Right renal cortex interstitium (tissue), 3 donors: ENCODE results near the gene ALB. TPM values are rescaled to one million over a fixed set of nuclear protein-coding genes. Genes with fewer than 3 reads are reported as not detected.

Experiments used
- DNase-seq, 3 donors: peaks; one replicate each; pipeline ENCODE4 v3.0.0-alpha.2; 2013; ENCODE audit warnings: low read depth in 3 of 3, low spot score in 2 of 3
- polyA plus RNA-seq, 3 donors: library from polyadenylated mRNA; unstranded; fragments of 120-200 nt; gene quantifications; one replicate each; pipeline ENCODE4 v1.2.1, GENCODE V29; 2013; ENCODE audit not compliant: insufficient read length in 3 of 3

The ALB gene
- polyA plus RNA-seq, 3 donors: 2.2 to 34.9 (median 19.2) TPM

DNA sequence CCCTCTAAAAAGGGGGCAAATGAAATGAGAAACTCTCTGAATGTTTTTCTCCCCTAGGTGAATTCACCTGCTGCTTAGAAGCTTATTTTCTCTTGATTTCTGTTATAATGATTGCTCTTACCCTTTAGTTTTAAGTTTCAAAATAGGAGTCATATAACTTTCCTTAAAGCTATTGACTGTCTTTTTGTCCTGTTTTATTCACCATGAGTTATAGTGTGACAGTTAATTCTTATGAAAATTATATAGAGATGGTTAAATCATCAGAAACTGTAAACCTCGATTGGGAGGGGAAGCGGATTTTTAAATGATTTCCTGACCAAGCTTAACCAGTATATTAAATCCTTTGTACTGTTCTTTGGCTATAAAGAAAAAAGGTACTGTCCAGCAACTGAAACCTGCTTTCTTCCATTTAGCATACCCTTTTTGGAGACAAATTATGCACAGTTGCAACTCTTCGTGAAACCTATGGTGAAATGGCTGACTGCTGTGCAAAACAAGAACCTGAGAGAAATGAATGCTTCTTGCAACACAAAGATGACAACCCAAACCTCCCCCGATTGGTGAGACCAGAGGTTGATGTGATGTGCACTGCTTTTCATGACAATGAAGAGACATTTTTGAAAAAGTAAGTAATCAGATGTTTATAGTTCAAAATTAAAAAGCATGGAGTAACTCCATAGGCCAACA is 4.2 kb downstream of the ALB start:
- no peak for DNase-seq

DNA sequence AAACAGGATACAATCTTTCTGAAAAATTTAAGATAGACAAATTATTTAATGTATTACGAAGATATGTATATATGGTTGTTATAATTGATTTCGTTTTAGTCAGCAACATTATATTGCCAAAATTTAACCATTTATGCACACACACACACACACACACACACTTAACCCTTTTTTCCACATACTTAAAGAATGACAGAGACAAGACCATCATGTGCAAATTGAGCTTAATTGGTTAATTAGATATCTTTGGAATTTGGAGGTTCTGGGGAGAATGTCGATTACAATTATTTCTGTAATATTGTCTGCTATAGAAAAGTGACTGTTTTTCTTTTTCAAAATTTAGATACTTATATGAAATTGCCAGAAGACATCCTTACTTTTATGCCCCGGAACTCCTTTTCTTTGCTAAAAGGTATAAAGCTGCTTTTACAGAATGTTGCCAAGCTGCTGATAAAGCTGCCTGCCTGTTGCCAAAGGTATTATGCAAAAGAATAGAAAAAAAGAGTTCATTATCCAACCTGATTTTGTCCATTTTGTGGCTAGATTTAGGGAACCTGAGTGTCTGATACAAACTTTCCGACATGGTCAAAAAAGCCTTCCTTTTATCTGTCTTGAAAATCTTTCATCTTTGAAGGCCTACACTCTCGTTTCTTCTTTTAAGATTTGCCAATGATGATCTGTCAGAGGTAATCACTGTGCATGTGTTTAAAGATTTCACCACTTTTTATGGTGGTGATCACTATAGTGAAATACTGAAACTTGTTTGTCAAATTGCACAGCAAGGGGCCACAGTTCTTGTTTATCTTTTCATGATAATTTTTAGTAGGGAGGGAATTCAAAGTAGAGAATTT is 5.2 kb downstream of the ALB start:
- no peak for DNase-seq

DNA sequence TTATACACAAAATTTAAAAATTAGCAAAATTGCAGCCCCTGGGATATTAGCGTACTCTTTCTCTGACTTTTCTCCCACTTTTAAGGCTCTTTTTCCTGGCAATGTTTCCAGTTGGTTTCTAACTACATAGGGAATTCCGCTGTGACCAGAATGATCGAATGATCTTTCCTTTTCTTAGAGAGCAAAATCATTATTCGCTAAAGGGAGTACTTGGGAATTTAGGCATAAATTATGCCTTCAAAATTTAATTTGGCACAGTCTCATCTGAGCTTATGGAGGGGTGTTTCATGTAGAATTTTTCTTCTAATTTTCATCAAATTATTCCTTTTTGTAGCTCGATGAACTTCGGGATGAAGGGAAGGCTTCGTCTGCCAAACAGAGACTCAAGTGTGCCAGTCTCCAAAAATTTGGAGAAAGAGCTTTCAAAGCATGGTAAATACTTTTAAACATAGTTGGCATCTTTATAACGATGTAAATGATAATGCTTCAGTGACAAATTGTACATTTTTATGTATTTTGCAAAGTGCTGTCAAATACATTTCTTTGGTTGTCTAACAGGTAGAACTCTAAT is 6.0 kb downstream of the ALB start:
- DNase-seq: no peak

DNA sequence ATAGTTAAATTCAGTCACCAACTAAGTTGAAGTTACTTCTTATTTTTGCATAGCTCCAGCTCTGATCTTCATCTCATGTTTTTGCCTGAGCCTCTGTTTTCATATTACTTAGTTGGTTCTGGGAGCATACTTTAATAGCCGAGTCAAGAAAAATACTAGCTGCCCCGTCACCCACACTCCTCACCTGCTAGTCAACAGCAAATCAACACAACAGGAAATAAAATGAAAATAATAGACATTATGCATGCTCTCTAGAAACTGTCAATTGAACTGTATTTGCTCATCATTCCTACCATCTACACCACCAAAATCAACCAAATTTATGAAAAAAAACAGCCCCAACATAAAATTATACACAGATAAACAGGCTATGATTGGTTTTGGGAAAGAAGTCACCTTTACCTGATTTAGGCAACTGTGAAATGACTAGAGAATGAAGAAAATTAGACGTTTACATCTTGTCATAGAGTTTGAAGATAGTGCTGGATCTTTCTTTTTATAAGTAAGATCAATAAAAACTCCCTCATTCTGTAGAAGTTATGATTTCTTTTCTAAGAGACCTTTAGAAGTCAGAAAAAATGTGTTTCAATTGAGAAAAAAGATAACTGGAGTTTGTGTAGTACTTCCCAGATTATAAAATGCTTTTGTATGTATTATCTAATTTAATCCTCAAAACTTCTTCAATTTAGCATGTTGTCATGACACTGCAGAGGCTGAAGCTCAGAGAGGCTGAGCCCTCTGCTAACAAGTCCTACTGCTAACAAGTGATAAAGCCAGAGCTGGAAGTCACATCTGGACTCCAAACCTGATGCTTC is 7.0 kb downstream of the ALB start:
- no peak for DNase-seq

DNA sequence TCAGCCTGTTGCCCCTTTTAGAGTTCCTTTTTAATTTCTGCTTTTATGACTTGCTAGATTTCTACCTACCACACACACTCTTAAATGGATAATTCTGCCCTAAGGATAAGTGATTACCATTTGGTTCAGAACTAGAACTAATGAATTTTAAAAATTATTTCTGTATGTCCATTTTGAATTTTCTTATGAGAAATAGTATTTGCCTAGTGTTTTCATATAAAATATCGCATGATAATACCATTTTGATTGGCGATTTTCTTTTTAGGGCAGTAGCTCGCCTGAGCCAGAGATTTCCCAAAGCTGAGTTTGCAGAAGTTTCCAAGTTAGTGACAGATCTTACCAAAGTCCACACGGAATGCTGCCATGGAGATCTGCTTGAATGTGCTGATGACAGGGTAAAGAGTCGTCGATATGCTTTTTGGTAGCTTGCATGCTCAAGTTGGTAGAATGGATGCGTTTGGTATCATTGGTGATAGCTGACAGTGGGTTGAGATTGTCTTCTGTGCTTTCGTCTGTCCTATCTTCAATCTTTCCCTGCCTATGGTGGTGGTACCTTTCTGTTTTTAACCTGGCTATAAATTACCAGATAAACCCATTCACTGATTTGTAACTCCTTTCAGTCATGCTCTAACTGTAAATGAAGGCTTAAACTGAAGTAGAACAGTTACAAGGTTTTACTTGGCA is 7.8 kb downstream of the ALB start:
- DNase-seq: no peak

DNA sequence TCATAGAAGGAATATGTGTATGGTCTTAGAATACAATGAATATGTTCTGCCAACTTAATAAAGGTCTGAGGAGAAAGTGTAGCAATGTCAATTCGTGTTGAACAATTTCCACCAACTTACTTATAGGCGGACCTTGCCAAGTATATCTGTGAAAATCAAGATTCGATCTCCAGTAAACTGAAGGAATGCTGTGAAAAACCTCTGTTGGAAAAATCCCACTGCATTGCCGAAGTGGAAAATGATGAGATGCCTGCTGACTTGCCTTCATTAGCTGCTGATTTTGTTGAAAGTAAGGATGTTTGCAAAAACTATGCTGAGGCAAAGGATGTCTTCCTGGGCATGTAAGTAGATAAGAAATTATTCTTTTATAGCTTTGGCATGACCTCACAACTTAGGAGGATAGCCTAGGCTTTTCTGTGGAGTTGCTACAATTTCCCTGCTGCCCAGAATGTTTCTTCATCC is 9.2 kb downstream of the ALB start:
- DNase-seq: no peak

DNA sequence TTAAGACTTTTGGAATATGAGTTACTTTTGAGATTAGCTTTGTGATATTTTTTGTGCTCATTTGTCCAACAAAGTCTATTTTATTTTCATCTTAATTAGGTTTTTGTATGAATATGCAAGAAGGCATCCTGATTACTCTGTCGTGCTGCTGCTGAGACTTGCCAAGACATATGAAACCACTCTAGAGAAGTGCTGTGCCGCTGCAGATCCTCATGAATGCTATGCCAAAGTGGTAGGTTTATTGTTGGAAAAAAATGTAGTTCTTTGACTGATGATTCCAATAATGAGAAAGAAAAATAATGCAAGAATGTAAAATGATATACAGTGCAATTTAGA is 10.8 kb downstream of the ALB start:
- no peak for DNase-seq

DNA sequence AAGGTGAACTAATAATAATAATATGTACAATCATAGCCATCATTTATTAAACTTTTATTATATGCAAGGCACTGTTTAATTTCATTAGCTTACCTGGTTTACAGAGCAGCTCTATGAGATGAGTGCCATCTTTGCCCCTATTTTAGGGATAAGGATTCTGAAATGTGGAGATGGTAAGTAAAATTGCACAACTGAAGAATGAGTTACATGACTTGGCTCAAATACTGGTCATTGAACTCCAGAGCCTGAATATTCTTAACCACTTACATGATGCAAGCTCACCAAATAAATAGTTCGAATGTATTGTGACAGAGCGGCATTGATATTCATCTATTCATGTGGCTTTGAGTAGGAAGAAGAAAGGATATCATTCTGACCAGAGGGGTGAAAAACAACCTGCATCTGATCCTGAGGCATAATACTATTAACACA is 11.7 kb downstream of the ALB start:
- no peak for DNase-seq

DNA sequence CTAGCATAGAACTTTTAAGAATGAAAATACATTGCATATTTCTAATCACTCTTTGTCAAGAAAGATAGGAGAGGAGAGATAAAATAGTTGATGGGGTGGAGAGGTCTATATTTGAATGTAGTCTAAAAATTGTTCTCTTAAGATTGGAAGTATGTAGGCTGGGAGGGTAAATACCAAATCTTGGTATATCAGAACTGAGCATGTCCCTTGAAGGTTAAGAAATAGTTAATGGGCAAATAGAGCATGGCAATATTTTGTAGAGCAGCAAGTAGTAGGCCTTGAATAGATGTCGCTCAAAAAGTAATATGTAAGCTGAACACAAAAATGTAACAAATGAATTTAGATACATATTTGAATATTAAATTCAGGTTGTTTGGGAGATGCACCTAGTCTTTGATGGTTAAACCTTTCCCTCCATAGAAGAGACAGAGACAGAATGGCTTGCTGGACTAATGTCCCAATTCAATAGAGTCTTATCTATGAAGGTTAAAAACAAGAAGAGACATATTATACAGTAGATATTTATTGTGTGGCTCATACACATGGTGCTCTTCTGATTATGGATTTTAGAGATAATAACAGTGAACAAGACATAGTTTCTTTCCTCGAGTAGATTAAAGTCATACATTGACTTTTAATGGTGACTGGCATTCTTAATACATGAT is 12.5 kb downstream of the ALB start:
- DNase-seq: no peak

DNA sequence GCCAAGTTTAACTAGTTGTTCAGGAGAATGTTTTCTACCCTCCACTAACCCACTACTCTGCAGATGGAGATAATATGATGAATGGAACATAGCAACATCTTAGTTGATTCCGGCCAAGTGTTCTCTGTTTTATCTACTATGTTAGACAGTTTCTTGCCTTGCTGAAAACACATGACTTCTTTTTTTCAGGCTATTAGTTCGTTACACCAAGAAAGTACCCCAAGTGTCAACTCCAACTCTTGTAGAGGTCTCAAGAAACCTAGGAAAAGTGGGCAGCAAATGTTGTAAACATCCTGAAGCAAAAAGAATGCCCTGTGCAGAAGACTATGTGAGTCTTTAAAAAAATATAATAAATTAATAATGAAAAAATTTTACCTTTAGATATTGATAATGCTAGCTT is 13.3 kb downstream of the ALB start:
- DNase-seq: no peak

DNA sequence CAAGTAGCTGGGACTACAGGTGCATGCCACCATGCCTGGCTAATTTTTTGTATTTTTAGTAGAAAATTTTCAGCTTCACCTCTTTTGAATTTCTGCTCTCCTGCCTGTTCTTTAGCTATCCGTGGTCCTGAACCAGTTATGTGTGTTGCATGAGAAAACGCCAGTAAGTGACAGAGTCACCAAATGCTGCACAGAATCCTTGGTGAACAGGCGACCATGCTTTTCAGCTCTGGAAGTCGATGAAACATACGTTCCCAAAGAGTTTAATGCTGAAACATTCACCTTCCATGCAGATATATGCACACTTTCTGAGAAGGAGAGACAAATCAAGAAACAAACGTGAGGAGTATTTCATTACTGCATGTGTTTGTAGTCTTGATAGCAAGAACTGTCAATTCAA is 13.9 kb downstream of the ALB start:
- no peak for DNase-seq

DNA sequence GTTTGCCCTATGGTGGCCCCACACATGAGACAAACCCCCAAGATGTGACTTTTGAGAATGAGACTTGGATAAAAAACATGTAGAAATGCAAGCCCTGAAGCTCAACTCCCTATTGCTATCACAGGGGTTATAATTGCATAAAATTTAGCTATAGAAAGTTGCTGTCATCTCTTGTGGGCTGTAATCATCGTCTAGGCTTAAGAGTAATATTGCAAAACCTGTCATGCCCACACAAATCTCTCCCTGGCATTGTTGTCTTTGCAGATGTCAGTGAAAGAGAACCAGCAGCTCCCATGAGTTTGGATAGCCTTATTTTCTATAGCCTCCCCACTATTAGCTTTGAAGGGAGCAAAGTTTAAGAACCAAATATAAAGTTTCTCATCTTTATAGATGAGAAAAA is 14.6 kb downstream of the ALB start:
- DNase-seq: no peak

DNA sequence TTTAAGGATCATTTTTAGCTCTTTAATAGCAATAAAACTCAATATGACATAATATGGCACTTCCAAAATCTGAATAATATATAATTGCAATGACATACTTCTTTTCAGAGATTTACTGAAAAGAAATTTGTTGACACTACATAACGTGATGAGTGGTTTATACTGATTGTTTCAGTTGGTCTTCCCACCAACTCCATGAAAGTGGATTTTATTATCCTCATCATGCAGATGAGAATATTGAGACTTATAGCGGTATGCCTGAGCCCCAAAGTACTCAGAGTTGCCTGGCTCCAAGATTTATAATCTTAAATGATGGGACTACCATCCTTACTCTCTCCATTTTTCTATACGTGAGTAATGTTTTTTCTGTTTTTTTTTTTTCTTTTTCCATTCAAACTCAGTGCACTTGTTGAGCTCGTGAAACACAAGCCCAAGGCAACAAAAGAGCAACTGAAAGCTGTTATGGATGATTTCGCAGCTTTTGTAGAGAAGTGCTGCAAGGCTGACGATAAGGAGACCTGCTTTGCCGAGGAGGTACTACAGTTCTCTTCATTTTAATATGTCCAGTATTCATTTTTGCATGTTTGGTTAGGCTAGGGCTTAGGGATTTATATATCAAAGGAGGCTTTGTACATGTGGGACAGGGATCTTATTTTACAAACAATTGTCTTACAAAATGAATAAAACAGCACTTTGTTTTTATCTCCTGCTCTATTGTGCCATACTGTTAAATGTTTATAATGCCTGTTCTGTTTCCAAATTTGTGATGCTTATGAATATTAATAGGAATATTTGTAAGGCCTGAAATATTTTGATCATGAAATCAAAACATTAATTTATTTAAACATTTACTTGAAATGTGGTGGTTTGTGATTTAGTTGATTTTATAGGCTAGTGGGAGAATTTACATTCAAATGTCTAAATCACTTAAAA is 15.3 kb downstream of the ALB start:
- no peak for DNase-seq

DNA sequence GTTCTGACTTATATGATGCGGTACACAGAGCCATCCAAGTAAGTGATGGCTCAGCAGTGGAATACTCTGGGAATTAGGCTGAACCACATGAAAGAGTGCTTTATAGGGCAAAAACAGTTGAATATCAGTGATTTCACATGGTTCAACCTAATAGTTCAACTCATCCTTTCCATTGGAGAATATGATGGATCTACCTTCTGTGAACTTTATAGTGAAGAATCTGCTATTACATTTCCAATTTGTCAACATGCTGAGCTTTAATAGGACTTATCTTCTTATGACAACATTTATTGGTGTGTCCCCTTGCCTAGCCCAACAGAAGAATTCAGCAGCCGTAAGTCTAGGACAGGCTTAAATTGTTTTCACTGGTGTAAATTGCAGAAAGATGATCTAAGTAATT is 16.5 kb downstream of the ALB start:
- DNase-seq: no peak

DNA sequence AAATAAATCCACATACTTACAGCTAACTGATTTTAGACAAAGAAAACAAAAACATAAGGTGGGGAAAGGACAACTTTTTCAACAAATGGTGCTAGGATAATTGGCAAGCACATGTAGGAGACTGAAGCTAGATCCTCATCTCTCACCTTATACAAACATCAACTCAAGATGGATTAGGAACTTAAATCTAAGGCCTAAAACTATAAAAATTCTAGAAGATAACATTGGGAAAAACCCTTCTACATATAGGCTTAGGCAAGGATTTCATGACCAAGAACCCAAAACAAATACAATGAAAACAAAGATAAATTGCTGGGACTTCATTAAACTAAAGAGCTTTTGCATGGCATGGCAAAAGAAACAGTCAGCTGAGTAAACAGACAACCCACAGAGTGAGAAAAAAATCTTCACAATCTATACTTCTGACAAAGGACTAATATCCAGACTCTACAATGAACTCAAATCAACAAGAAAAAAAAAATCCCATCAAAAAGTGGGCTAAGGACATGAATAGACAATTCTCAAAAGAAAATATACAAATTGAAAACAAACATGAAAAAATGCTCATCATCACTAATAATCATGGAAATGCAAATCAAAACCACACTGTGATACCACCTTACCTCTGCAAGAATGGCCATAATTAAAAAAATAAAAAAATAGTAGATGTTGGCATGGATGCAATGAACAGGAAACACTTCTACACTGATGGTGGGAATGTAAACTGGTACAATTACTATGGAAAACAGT is 17.8 kb downstream of the ALB start:
- DNase-seq: no peak

DNA sequence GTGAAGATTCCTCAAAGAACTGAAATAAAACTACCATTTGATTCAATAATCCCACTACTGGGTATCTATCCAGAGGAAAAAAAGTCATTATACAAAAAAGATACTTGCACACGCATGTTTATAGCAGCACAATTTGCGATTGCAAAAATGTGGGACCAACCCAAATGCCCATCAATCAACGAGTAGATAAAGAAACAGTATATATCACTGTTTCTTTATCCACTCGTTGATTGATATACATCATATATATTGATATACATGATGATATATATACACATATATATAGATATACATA is 18.3 kb downstream of the ALB start:
- no peak for DNase-seq

DNA sequence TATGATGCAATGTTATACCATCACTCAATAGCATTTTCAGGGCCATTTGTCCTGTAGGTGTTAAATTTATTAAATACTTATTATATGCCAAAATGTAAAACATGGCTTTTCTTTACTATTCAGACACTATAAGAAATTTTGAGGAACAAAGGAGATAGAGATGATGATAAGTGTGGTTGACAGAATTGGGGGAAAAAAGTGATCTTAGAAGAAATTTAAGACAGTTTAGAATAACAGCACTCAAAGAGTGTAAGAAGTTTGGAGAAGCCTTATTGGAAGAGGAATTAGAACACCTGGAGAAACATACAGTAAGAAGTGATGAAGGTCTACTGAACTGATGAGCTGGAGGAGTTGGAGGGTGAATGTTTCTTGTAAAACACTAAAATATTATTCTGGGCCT is 19.1 kb downstream of the ALB start:
- DNase-seq: no peak

DNA sequence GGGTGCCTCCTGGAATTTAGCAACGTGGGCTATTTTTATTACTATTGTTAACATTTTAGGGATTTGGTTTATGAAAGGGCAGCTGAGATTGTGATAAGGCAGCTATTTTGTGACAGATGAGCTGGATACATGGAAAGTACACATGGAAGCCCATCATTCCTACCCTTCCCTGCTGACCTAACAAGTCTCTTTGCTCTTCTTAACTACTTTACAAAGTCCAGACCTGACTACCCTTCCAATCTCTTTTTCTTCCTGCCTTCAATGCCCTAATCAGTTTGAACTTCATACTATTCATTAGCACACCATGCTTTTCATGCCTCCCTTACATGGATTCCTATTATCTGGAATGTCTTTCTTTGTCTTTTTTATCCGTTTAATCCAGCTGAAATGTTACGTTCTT is 22.6 kb downstream of the ALB start:
- DNase-seq: no peak
